HG03354 (cell line): ENCODE data around the gene RASAL1.

ENCODE experiments used
- ATAC-seq: cut with Tn5 transposase; IDR thresholded peaks from one replicate; pipeline ENCODE4 v1.9.1; 2021; ENCODE audit warnings: mild to moderate bottlenecking; ENCODE audit not compliant: unreplicated experiment, poor library complexity, severe bottlenecking

Gene RASAL1

DNA sequence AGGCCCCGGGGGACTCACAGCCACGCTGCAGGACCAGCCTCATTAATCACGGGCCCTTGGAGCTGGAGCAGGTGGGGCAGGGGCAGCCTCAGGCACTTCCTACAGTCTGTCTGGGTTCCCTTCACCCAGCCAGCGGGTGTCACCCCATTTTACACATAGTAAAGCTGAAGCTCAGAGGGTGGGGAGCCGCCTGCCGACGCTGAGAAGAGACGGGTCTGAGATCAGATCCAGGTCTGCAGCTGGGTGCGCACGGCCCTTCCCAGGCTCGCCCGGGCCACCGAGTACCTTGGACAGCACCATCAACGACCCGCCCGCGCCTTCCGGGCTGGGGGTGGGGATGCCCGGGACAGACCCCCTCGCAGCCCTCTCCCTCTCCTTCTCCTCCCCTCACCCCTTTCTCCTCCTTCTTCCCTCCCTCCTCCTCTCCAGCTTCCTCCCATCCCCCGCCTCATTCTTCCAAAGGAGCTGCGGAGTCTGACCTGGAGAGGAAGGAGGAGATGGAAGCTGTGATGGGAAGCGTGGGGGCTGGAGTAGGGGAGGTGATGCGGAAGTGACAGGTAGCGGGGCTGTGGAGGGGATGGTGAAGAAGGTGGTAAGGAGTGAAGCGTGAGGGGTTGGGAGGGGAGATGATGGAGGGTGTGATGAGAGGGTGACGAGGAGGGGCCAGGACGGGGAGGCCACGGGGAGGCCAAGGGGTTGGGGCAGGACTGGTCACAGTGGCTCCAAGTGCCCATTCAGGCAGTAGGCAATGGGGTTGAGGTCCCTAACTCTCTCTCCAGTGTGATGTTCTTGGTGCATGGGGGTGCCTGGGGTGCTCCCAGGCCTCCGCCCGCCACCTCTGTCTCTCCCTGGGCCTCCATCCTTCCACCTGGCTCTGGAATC lies 70.2 kb downstream of the RASAL1 start:
- ATAC-seq: no peak

DNA sequence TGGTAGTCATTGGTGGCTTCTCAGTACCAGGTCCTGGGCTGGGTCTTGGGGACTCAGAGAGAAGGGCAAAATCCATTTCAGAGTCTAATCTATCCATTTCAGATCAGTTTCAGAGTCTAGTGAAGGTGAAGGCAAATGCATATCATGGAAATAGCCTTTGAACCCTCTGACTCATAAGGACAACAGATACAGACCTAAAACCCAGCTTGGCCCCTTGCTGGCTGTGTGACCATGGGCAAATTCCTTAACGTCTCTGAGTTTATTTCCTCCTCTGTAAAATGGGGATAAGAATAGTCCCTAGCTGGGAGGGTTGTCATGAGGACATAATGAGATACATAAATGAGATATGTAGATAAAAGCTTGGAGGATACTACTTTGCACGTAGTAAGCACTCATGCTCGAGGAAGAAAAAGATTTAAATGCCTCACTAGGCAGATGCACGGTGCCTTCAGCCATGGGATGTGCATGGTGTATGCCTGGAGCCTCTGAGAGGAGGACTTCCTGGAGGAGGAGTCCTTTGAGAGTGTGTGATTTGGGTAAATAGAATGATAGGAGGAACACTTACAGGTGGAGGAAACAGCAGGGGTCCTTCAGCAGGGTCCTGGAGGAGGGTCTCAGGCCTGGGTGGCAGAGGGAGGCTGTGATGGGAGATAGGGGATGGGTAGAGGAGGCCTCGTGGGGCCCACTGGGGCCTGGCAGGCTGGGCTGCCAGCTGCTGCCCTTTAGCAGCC lies 71.0 kb downstream of the RASAL1 start:
- ATAC-seq: no peak

DNA sequence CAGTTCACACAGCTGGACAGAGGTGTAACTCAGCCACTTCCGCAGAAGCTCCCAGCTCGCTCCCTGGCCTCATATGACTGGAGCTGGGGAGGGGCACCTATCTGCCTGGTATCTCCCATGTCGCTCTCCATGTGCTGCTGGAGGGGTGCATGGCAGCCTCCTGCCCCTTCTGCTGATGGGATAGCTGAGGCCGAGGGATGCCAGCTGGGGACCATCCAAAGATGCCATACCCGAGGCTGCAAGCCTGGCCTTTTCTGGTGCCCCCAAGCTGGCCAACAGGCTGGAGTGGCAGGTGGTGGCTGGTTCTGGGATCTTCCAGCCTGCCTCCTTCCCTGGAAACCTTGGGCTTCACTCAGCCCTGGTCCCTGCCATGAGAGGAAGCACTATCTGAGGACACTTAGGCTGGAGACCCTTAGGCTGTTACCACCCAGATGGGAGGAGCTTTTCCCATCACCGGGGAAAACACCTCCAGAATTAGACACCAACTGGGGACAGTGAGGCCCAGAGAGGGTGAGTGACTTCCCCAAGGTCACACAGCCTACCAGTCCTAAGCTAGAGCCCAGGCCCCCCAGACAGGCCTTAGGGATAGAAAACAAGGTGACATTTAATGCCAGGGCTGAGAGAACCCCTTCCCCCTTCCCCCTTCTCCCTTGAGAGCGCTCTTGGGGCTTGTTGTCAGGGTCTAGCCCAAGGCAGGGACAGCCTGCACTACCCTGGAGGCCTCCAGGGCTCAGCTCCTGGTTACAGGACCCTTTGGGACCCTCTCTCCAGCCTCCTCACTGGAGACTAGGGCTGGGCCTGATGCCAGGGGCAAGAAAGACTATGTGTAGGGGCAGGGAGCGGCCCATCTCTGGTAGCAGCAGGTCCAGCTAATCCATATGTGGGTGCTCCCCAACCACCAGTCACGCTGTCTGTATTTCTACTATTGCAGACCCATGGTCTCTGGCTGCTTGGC lies 71.9 kb downstream of the RASAL1 start:
- no peak for ATAC-seq

DNA sequence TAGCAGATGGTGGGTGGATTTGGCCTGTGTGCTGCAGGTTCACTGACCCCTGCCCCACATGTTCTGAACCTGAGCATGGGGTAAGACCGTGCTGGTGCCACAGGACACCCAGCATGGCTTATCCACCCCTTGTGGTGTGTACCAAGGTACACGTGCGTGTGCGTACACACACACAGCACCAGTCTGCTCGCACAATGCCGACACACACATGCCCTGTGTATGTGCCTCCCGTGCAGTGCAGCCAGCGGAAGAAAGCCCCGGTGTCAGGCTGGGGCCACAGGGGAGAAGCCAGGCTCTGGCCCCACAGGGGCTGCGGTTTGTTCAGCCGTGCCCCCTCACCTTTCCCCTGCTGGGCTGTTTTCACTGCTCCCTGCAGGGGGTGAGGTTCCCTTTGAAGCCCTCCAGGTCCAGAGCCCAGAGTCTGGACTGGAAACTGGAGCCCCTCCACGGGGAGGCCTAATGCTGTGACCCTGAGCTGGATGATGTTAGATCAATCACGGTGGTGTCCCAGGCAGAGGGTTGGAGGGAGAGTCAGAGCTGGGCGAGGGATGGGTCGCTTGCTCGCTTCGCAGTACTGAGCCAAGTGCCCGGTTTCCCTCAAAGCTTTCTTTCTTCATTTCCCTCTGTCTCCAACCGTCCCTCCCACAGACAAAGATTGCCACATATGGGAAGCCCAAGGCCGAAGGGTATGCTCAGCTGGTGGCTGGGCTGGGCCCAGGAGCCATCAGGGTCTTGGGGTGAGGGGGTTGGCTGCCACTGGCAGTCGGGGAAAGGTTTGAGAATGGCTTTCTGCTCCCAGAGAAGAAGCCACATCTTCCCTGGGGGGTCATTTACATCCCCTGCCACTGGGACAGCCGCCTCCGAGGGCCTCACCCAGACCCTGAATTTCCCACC lies 72.8 kb downstream of the RASAL1 start:
- no peak for ATAC-seq

DNA sequence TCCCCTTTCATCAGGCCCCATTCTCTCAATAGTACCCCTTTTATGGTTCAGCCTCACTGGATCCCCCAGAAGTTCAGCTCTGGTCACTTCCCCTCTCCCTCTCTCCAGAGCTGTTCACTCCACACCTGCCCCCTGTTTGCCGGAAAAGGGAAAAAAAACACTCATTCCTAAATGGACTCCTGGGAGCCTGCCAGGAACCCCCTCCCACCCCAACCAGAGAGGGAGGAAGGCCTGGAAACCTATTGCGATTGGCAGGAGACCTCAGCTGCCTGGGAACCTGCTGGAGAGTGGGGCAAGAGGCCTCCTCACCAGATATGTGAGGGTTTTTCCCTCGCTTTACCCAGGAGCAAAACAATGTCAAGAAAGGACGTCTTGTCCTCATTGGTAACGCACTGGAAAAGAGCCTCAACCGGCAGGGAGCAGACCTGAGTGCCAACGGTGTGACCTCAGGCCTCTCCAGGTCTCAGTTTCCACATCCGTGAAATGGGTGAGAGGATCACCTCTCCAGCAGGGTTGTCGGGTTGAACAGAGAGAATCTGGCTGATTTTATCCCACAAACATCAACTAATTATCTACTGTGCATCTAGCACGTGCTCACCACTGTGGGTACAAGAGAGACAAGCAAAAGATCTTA lies 74.4 kb downstream of the RASAL1 start:
- ATAC-seq: no peak

DNA sequence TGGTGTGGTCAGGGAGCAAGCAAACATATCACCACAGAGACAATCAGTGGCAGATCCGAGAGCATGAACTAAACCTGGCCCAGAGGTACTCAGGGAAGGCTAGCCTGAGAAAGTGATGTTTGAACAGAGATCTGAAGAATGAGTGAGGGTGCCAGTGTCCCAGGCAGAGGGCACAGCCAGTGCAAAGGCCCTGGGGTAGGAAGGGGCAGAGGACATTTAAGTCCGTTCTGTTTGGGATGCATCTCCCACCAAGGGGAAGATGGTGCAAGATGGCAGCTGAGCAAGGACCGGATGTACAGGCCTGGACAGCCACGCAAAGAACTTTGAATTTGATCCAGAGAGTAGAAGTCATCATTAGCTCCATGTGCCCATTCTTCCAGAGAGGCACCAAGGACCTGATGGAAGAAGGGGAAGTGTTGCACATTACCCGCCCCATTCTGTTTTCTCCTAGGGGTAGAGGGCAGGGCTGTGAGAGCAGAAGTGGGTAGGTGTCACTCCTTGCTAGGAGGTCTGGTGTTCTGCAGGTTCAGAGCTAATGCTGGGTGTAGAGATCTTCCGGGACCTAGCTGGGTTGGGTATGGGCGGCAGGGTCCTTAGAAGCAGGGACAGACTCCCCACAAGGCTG lies 75.1 kb downstream of the RASAL1 start:
- no peak for ATAC-seq

DNA sequence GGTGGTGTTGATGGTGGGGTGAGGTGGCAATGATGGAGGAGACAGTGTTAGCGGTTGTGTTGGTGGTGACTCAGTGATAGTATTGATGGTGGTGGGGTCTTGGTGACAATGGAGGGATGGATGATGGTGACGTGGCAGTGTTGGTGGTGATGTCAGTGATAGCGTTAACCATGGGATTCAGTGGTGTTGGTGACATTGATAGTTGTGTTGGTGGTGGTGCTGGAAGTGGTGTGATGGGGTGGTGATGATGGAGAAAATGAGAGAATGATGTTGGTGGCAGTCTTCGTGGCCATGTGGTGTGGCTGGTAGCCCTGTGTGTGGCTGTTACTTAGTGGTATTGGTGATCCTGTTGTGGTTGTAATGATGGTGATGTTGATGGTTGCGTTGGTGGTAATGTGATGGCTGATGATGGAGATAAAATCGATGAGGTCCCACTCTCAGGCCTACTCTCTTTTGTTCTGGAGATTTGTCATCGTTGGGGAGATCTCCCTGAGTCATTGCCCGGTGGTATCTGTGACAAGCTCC lies 76.4 kb downstream of the RASAL1 start:
- ATAC-seq: no peak

DNA sequence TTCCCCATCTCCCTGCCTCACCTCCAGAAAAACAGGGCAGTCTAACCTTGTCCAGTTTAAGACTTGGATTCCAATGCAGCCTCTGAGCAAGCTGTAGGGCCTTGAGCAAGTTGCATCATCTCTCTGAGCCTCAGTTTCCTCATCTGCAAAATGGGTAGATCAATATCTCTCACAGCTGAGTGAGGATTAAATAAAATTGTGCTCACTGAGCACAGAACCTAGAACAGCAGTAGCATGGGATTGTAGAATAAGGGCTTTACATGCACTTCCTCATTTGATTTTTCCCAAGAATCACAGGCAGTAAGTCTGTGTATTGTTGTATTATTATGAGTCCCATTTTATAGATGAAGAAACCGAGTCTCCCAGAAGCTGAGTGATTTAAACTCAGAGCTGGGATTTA lies 77.0 kb downstream of the RASAL1 start:
- no peak for ATAC-seq

DNA sequence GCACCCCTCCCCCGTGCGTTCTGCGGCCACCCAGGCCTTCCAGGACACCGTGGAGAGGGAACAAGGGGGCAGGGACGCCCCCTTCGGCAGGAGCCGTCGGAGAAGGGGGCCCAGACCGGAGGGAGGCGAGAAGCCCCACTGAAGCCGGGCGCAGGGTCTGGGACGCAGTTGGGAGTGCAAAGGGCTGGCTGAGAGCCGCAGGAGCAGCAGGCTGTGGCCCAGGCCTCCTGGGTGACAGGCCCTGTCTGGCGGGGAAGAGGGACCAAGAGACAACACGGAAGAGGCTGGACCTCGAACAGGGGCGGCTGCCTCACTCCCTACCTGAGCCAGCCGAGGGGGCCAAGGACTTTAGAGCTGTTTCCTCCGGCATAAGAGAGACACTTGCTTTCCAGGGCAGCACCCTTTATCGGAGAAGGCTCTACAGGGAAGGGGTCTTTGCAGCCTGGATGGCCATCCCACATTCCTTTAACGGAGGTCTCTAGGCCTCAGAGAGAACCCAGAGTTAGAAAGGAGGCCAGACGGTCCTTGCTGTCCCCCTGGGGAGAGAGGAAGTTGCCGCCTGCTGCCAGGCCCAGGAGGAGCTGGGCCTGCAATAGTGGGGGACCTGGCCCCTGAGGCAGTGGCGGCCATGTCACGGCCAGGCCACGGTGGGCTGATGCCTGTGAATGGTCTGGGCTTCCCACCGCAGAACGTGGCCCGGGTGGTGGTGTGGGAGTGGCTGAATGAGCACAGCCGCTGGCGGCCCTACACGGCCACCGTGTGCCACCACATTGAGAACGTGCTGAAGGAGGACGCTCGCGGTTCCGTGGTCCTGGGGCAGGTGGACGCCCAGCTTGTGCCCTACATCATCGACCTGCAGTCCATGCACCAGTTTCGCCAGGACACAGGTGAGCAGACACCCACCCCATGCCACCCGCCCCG lies 77.7 kb downstream of the RASAL1 start:
- no peak for ATAC-seq

DNA sequence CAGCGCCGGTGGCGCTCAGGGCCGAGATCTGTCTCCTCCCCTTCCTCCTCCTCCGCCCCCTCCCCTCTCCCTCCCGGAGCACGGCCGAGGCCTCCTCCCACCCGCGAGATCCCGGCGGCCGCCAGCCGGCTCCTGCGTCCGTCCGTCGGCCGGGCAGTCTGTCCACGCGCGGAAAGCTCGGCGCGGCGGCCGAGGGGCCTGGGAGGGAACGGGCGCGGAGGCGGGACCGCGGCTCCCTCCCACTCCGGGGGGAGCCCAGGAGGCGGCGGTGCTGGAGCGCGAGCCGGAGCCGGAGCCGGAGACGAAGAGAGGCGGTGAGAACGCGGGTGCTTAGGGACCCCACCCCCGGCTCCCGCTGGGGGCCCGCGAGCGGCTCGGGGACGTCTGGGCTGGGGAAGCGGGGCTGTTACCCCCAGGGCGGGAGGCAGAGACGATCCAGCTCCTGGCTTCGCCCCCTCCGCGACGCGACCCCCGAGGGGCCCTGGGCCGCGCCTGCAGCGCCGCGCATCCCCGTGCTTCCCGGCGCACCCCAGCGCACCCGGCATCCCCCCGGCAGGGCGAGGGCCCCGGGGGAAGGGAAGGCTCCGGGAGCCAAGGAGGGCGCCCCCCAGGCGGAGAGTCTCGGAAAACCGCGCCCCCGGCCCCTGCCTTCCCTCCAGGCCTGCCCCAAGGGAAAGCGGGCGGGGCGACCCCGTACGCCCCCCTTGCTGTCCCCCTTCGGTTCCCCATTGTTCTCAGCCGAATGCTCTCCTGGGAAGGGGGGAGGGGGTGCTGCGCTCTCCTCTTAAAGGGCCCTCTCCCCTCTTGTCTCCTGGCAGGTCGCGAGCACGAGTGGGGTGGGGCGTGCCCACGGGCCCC lies 78.7 kb downstream of the RASAL1 start, which contains the start of gene DTX1:
TSS of gene DTX1 (plus strand) at position 100 of the 858 bp plus-strand sequence. CDS start 1,463 bp downstream, outside the sequence.
- ATAC-seq: no peak

DNA sequence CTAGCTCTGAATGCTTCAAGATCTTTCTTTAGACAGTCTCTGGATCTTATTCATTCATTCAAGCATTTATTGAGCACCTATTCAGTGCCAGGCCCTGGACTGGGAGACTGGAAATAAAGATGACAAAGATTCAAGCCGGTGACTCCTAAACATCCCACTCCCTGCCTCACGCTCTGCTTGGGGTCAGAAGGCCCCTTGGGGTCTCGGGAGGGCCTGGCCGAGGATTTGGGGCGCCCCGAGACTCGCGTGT lies 79.3 kb downstream of the RASAL1 start:
- no peak for ATAC-seq

DNA sequence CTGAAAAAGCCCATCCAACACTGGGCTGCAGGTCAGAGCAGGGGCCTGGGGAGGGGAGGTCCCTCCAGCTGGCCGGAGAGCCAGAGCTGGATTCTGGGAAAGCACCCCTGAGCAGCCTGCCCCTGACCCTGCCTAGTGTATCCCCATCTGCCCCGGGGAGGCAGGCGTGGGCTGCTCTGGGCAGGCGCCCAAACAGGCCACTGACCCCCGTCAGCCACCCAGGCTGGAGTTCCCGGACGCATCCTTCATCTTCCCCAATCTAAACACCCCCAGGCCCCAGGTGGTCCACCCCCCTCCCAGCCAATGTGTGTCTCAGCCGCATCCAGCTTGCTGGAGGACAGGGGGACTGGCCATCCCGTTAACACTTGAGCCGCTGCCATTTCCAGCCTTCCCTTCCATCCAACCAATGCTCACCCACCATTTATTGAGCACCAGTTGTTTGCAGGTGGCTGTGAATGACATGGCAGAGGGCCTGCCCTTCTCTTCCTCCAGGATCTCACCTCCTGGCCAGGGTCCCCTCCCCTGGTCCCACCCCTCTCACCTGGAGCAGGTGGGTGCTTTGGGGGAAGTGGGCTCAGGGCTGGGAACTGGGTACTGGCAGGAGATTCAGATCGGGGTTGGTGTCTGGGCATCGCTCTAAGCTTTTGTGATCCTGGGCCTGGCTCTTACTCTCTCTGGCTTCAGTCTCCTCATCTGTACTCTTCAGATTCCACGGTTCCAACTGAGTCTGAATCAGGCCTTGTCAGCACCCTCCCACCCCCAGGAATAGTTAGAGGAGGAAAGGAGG lies 79.8 kb downstream of the RASAL1 start:
- ATAC-seq: no peak

DNA sequence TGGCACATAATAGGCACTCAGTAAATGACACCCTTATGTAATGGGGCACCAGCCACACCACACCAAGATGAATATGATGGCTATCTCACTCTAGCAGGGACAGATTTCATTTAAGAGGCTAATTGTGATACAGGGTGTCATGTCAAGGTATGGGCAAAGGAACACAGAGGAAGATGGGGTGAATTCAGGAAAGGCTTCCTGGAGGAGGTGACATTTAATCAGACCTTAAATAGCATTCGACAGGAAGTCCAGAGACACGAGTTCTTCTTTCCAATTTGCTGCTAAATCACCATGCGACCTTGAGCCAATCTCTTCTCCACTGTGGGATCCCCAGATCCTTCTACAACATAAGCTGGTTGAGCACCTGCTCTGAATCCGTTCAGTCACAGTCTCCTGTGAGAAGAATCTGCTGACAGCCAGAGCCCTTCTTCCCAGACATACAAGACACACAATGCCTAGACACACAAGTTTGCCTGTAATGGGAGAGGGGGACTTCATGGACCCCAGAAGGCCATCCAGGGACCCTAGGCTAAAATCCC lies 80.5 kb downstream of the RASAL1 start:
- ATAC-seq: no peak

DNA sequence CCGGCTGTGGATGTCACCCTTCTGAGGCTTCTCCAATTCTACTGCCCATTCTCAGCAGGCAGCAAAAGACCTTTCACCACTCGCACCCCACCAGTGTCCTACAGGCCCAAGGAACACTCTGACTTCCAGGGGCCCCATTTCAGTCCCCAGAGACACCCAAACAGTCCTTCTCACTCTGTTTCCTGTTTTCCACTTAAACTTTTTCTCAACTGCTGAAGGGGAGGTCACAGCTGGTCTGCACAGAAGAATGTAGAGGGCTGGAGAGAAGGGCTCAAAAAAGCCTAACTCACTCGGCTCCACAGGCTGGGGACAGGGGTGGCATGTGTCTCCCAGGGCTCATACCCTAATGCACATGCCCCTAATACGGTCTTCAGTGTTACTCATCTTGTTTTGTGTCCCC lies 83.2 kb downstream of the RASAL1 start:
- no peak for ATAC-seq

DNA sequence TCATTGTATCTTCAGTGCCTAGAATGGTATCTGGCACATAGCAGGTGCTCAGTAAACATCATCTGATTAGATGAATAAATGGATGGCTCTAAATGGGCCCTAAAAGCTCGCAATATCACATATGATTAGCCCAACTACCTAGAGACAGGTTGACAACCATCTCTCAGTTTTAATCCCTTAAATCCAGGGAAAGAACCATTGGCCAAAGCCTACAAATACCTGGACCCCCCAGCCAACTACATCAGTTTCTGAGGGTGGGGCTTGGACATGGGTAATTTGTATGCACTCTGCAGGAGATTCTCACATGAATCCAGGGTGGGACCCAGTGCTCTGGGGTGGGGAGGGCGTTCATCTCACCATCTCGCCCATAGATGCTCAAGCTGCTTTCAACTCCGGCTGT lies 83.8 kb downstream of the RASAL1 start:
- ATAC-seq: no peak
